Activated T-cell treated with anti-CD3 and anti-CD28 coated beads, Interleukin-2, amount 50 U/mL, for 1 hour (primary cell): ENCODE data around the gene AQP12B.

Source experiments
- DNase-seq: peaks from one replicate; pipeline ENCODE4 v3.0.0-alpha.2; 2020

Gene AQP12B

GRCh38 chr2:240647503-240648154, 35.1 kb downstream of the AQP12B start:
- DNase-seq, result no peak

GRCh38 chr2:240646900-240647502, 35.7 kb downstream of the AQP12B start:
- DNase-seq, result no peak

- DNase-seq, result peak; percentile 47
Measured at GRCh38 chr2:240646176-240646899, 36.3 kb downstream of the AQP12B start.

GRCh38 chr2:240645801-240646175, 36.9 kb downstream of the AQP12B start:
- DNase-seq, result no peak

GRCh38 chr2:240645346-240645745, 37.3 kb downstream of the AQP12B start:
- DNase-seq, result no peak

- DNase-seq, result no peak
Measured at GRCh38 chr2:240644859-240645301, 37.8 kb downstream of the AQP12B start.

- no peak for DNase-seq
Measured at GRCh38 chr2:240644171-240644651, 38.5 kb downstream of the AQP12B start.

GRCh38 chr2:240643811-240644150, 38.9 kb downstream of the AQP12B start:
- no peak for DNase-seq

- DNase-seq, result no peak
Measured at GRCh38 chr2:240643093-240643810, 39.4 kb downstream of the AQP12B start.

- DNase-seq, result no peak
Measured at GRCh38 chr2:240642806-240643092, 39.9 kb downstream of the AQP12B start.

GRCh38 chr2:240642061-240642805, 40.5 kb downstream of the AQP12B start:
- DNase-seq, result no peak

GRCh38 chr2:240640939-240641338, 41.7 kb downstream of the AQP12B start:
- peak; percentile 23 for DNase-seq

- no peak for DNase-seq
Measured at GRCh38 chr2:240639566-240639965, 43.1 kb downstream of the AQP12B start.

- no peak for DNase-seq
Measured at GRCh38 chr2:240638512-240639160, 44.0 kb downstream of the AQP12B start.

GRCh38 chr2:240637901-240638345, 44.8 kb downstream of the AQP12B start:
- no peak for DNase-seq

GRCh38 chr2:240637116-240637900, 45.4 kb downstream of the AQP12B start:
- no peak for DNase-seq

GRCh38 chr2:240636563-240637115, 46.0 kb downstream of the AQP12B start:
- DNase-seq, result no peak

GRCh38 chr2:240635998-240636547, 46.6 kb downstream of the AQP12B start:
- no peak for DNase-seq

GRCh38 chr2:240635121-240635997, 47.3 kb downstream of the AQP12B start:
- peak; percentile 10 for DNase-seq

GRCh38 chr2:240632306-240632721, 50.4 kb downstream of the AQP12B start:
- no peak for DNase-seq
